HepG2 (cell line): ENCODE results near the gene SERINC2. TPM values are rescaled to one million over a fixed set of nuclear protein-coding genes. Genes with fewer than 3 reads are reported as not detected.
A peak's percentile ranks its signal among the peaks of the same experiment; 100 is the strongest.

ENCODE experiments used
- ATAC-seq: fragments of 200-7000 bp; cut with Tn5 transposase; 3 replicates; pipeline ENCODE4 v1.9.1; 2020; ENCODE audit warnings: mild to moderate bottlenecking, moderate library complexity
- Bru-seq: library from RNA; stranded (reverse); fragments of 400-500 nt; gene quantifications from one replicate; lab custom pipeline; 2021; lab: Mats Ljungman, UMichigan
- BruChase-seq, 2 experiments: library from RNA; stranded (reverse); fragments of 400-500 nt; gene quantifications; one replicate each; lab custom pipeline; 2021; lab: Mats Ljungman, UMichigan
- BruUV-seq: library from RNA; stranded (reverse); fragments of 400-500 nt; replicated peaks from 2 replicates; lab custom pipeline; 2021; lab: Mats Ljungman, UMichigan
- CTCF ChIA-PET: fragments of 300-600 bp; formaldehyde crosslinking; extraction: SDS; loops from one replicate; lab custom pipeline; 2021; ENCODE audit warnings: low total read pairs, inconsistent platforms, low intra/inter-chr PET ratio; lab: Yijun Ruan, JAX
- POLR2A ChIA-PET: fragments of 350-600 bp; sonication (Branson Sonifier 250); formaldehyde crosslinking; loops from one replicate; lab custom pipeline; 2020; ENCODE audit warnings: antibody characterized with exemption, inconsistent platforms; lab: Yijun Ruan, JAX
- DNase-seq: peaks from one replicate; pipeline ENCODE4 v3.0.0-alpha.2; 2015; ENCODE audit warnings: low spot score
- FAIRE-seq: peaks from 3 replicates; lab custom pipeline; 2011; peaks lifted over from hg19 to GRCh38; lab: Jason Lieb, UNC
- H2AFZ ChIP-seq: one replicate; pipeline ENCODE4 v1.6.1; 2011; ENCODE audit warnings: low read length, inconsistent platforms
- H3K27ac ChIP-seq: fragments of 300-600 bp; 3 replicates; pipeline ENCODE4 v1.8.0; 2011; ENCODE audit warnings: mixed run types, mild to moderate bottlenecking, mixed read lengths, low read length, inconsistent platforms; ENCODE audit not compliant: insufficient read depth; ENCODE audit errors: extremely low read length
- H3K27me3 ChIP-seq, 2 experiments: fragments of 200-600 bp in 1 of 2; 2 replicates in 1 of 2; 3 replicates in 1 of 2; pipeline versions ENCODE4 v1.6.0 to v1.8.0; 2011; ENCODE audit warnings: low read length in 2 of 2, mild to moderate bottlenecking in 2 of 2, moderate library complexity in 2 of 2, inconsistent platforms in 1 of 2; ENCODE audit not compliant: insufficient read depth in 2 of 2, control insufficient read depth in 1 of 2
- H3K36me3 ChIP-seq, 2 experiments: fragments of 200-600 bp in 1 of 2; replicated peaks in 1 of 2; 2 replicates in 1 of 2; 3 replicates in 1 of 2; pipeline versions ENCODE4 v1.5.1 to v1.8.0; 2011; ENCODE audit warnings: low read length in 2 of 2, inconsistent platforms in 1 of 2; ENCODE audit not compliant: insufficient read depth in 2 of 2, control insufficient read depth in 1 of 2
- H3K4me1 ChIP-seq: 2 replicates; pipeline ENCODE4 v1.5.1; 2012; ENCODE audit warnings: low read length, inconsistent platforms; ENCODE audit not compliant: insufficient read depth
- H3K4me2 ChIP-seq: 2 replicates; pipeline ENCODE4 v1.6.0; 2011; ENCODE audit warnings: low read depth, low read length, inconsistent platforms
- H3K4me3 ChIP-seq, 3 experiments: fragments of 200-600 bp in 1 of 3; sonication (generic), shearing (Covaris generic) in 1 of 3; replicated peaks in 1 of 3; 2 replicates each; pipeline ENCODE4 v1.5.1; 2011 to 2016; ENCODE audit warnings: low read length in 3 of 3, inconsistent platforms in 2 of 3, low read depth in 2 of 3, mild to moderate bottlenecking in 2 of 3, control low read depth in 1 of 3, mixed read lengths in 1 of 3; ENCODE audit not compliant: insufficient read depth in 1 of 3
- H3K79me2 ChIP-seq: one replicate; pipeline ENCODE4 v1.6.1; 2011; ENCODE audit warnings: low read length, inconsistent platforms; ENCODE audit not compliant: insufficient read depth
- H3K9ac ChIP-seq: 2 replicates; pipeline ENCODE4 v1.6.0; 2011; ENCODE audit warnings: mild to moderate bottlenecking, low read depth, low read length, inconsistent platforms; ENCODE audit not compliant: insufficient read depth
- H3K9me3 ChIP-seq: 2 replicates; pipeline ENCODE4 v1.5.1; 2012; ENCODE audit warnings: mild to moderate bottlenecking, low read length
- H4K20me1 ChIP-seq: 2 replicates; pipeline ENCODE4 v1.6.0; 2011; ENCODE audit warnings: inconsistent platforms, mild to moderate bottlenecking, low read length, moderate library complexity; ENCODE audit not compliant: insufficient read depth
- ETV6 ChIP-seq: sonication (generic); formaldehyde crosslinking; conservative IDR thresholded peaks from 2 replicates; pipeline ENCODE4 v1.4.0; 2020; ENCODE audit warnings: missing genetic modification reagents
- GTF3A ChIP-seq: sonication (generic); formaldehyde crosslinking; conservative IDR thresholded peaks from 2 replicates; pipeline ENCODE4 v1.4.0; 2020; ENCODE audit warnings: mild to moderate bottlenecking, missing genetic modification reagents
- HMGXB4 ChIP-seq, 2 experiments: sonication (generic) in 1 of 2; formaldehyde crosslinking in 1 of 2; IDR thresholded peaks; 2 replicates each; pipeline versions ENCODE4 v1.4.0 to v1.6.1; 2018 to 2020; ENCODE audit warnings: missing genetic modification reagents in 2 of 2, borderline replicate concordance in 1 of 2, low read depth in 1 of 2, mild to moderate bottlenecking in 1 of 2, missing biosample characterization in 1 of 2
- IRF9 ChIP-seq: sonication (generic); formaldehyde crosslinking; IDR thresholded peaks from 2 replicates; pipeline ENCODE4 v1.8.0; 2022; ENCODE audit warnings: missing genetic modification reagents, mild to moderate bottlenecking, borderline replicate concordance
- JUN ChIP-seq: sonication (generic); formaldehyde crosslinking; IDR thresholded peaks from 2 replicates; pipeline ENCODE4 v1.4.0; 2020; ENCODE audit warnings: mild to moderate bottlenecking, missing genetic modification reagents
- KDM5A ChIP-seq: fragments of 200-600 bp; sonication (generic); IDR thresholded peaks from 2 replicates; pipeline ENCODE4 v1.7.0; 2018; ENCODE audit warnings: antibody characterized with exemption, mild to moderate bottlenecking, low read length, borderline replicate concordance
- RAD21 ChIP-seq: fragments of 450-650 bp; formaldehyde crosslinking; IDR thresholded peaks from 2 replicates; pipeline ENCODE4 v1.5.0; 2020; ENCODE audit warnings: mild to moderate bottlenecking
- SAP130 ChIP-seq: IDR thresholded peaks from 2 replicates; pipeline ENCODE4 v1.6.1; 2016; ENCODE audit warnings: low read depth
- ZEB1 ChIP-seq: IDR thresholded peaks from 2 replicates; pipeline ENCODE4 v1.6.1; 2012; ENCODE audit warnings: mild to moderate bottlenecking, low read depth, inconsistent platforms; ENCODE audit not compliant: insufficient replicate concordance
- ZNF451 ChIP-seq: sonication (generic); formaldehyde crosslinking; IDR thresholded peaks from 2 replicates; pipeline ENCODE4 v1.5.0; 2020; ENCODE audit warnings: mild to moderate bottlenecking, missing genetic modification reagents
- ZNF543 ChIP-seq: sonication (generic); formaldehyde crosslinking; IDR thresholded peaks from 2 replicates; pipeline ENCODE4 v1.4.0; 2020; ENCODE audit warnings: mild to moderate bottlenecking, missing genetic modification reagents
- ZNF891 ChIP-seq: sonication (generic); formaldehyde crosslinking; IDR thresholded peaks from 2 replicates; pipeline ENCODE4 v1.5.0; 2020; ENCODE audit warnings: mild to moderate bottlenecking, missing genetic modification reagents
- ZSCAN5A ChIP-seq: sonication (generic); formaldehyde crosslinking; IDR thresholded peaks from 2 replicates; pipeline ENCODE4 v1.8.0; 2022; ENCODE audit warnings: mild to moderate bottlenecking, missing genetic modification reagents, borderline replicate concordance
- WGBS: methylation state at CpG from one replicate; pipeline ENCODE4 v1.1.6; 2017; ENCODE audit warnings: low lambda C conversion rate; 5-methylcytosine and 5-hydroxymethylcytosine counted together
- in situ Hi-C: cut with HindIII; loops from 2 replicates; pipeline ENCODE4 v1.10.0; 2017; ENCODE audit warnings: low pct_unique_long_range_greater_than_20kb; ENCODE audit not compliant: extremely low pct_ligation_motif_present
- intact Hi-C: fragments of 100-400 bp; cut with micrococcal nuclease; formaldehyde crosslinking; loops from one replicate; pipeline ENCODE4 v1.10.0; 2022; ENCODE audit not compliant: unreplicated experiment
- long read RNA-seq, 2 experiments: library from RNA in 1 of 2; library from polyadenylated mRNA in 1 of 2; stranded (forward) in 1 of 2; unstranded in 1 of 2; transcript quantifications; one replicate each; pipeline ENCODE4 v2.0.0, GENCODE V29; 2019 to 2022
- polyA minus RNA-seq, 3 experiments: library from RNA; depleted of rRNA, polyadenylated mRNA; stranded (reverse); fragments of >200 nt; gene quantifications; 2 replicates each; pipeline ENCODE4 v1.2.3, GENCODE V29; 2011; ENCODE audit warnings: low replicate concordance in 1 of 3
- polyA plus RNA-seq, 8 experiments: library from polyadenylated mRNA; depleted of rRNA in 3 of 8; stranded (reverse) in 7 of 8; unstranded in 1 of 8; fragments of >200 nt; fragmentation: Illumina TruSeq in 4 of 8; extraction: Trizol in 4 of 8; gene quantifications; 2 replicates each; pipeline versions ENCODE4 v1.2.1 to v1.2.3, GENCODE V29; 2011 to 2016; ENCODE audit warnings: low read depth in 4 of 8, missing spikeins in 1 of 8, mixed read lengths in 1 of 8; ENCODE audit not compliant: insufficient read depth in 1 of 8
- total RNA-seq, 5 experiments: library from RNA; depleted of rRNA; stranded (reverse); fragments of >200 nt; fragmentation: Illumina TruSeq; extraction: Trizol; gene quantifications; 2 replicates each; pipeline ENCODE4 v1.2.3, GENCODE V29; 2016; ENCODE audit warnings: low read depth in 1 of 5

Gene SERINC2
- 3.0 and 4.8 TPM in 2 replicates for total RNA-seq (2016; rRNA removed; fragmentation: Illumina TruSeq; extraction: Trizol)
- 9.1 and 12.6 TPM in 2 replicates for total RNA-seq (2016; cell fraction: cytosol; rRNA removed; fragmentation: Illumina TruSeq; extraction: Trizol; ENCODE audit: low read depth)
- 2.2 and 4.5 TPM in 2 replicates for total RNA-seq (2016; cell fraction: insoluble cytoplasmic fraction; rRNA removed; fragmentation: Illumina TruSeq; extraction: Trizol)
- total RNA-seq (2016; cell fraction: membrane; rRNA removed; fragmentation: Illumina TruSeq; extraction: Trizol), result 12.8 and 17.7 TPM in 2 replicates
- 4.1 and 4.4 TPM in 2 replicates for total RNA-seq (2016; cell fraction: nucleus; rRNA removed; fragmentation: Illumina TruSeq; extraction: Trizol)
- polyA plus RNA-seq (2011; rRNA removed), result 126 and 165 TPM in 2 replicates
- polyA plus RNA-seq (2011; cell fraction: cytosol; rRNA removed), result 143 and 167 TPM in 2 replicates
- polyA plus RNA-seq (2011; cell fraction: nucleus; rRNA removed), result 209 and 229 TPM in 2 replicates
- polyA plus RNA-seq (2012), result 90.5 and 102 TPM in 2 replicates
- 28.9 and 29.6 TPM in 2 replicates for polyA plus RNA-seq (2016; cell fraction: cytosol; fragmentation: Illumina TruSeq; extraction: Trizol; ENCODE audit: low read depth)
- polyA plus RNA-seq (2016; cell fraction: insoluble cytoplasmic fraction; fragmentation: Illumina TruSeq; extraction: Trizol; ENCODE audit: low read depth), result 6.0 and 7.0 TPM in 2 replicates
- 31.1 and 34.7 TPM in 2 replicates for polyA plus RNA-seq (2016; cell fraction: membrane; fragmentation: Illumina TruSeq; extraction: Trizol; ENCODE audit: low read depth)
- polyA plus RNA-seq (2016; cell fraction: nucleus; fragmentation: Illumina TruSeq; extraction: Trizol; ENCODE audit: insufficient read depth, low read depth), result 13.8 and 14.5 TPM in 2 replicates
- 18.6 and 182 TPM in 2 replicates for polyA minus RNA-seq (2011; rRNA and poly(A)+ RNA removed; ENCODE audit: low replicate concordance)
- 50.9 and 52.1 TPM in 2 replicates for polyA minus RNA-seq (2011; cell fraction: cytosol; rRNA and poly(A)+ RNA removed)
- polyA minus RNA-seq (2011; cell fraction: nucleus; rRNA and poly(A)+ RNA removed), result 32.4 and 36.7 TPM in 2 replicates
- Bru-seq, nascent RNA, result percentile 57 among the genes with signal in this experiment
- percentile 51 among the genes with signal in this experiment for BruChase-seq, experiment 1, labeled RNA remaining after a 6-hour chase
- BruChase-seq, experiment 2, labeled RNA remaining after a 2-hour chase, result percentile 54 among the genes with signal in this experiment
- long read RNA-seq, experiment 1, transcript SERINC2-201 (10 exons, 1,997 nt), result major isoform, 18 of 26 reads
- long read RNA-seq, experiment 1, partial matches to known transcripts, result 6 of 26 reads
- long read RNA-seq, experiment 1, other reads (novel, unspliced or antisense), result 2 of 26 reads
- long read RNA-seq, experiment 2, transcript SERINC2-201 (10 exons, 1,997 nt), result major isoform, 35 of 58 reads
- long read RNA-seq, experiment 2, partial matches to known transcripts, result 14 of 58 reads
- long read RNA-seq, experiment 2, other reads (novel, unspliced or antisense), result 9 of 58 reads

- CTCF ChIA-PET, result no interaction called here
- TF ChIP-seq ZEB1, result peak; percentile 96
- no peak for TF ChIP-seq KDM5A
- TF ChIP-seq SAP130 (CRISPR knock-in tag), result peak; percentile 26; the same call in 1 of the 2 replicates
- TF ChIP-seq JUN (CRISPR knock-in tag), result no peak
- no peak for TF ChIP-seq RAD21 (CRISPR knock-in tag)
- 0 out of 4 replicates have a peak, but pooled peaks of 1 of the 2 experiments have one; percentile 11 for TF ChIP-seq HMGXB4 (CRISPR knock-in tag; IDR thresholded peaks at IDR 0.05; ENCODE audit: borderline replicate concordance in 1 of 2, low read depth in 1 of 2)
- TF ChIP-seq ETV6 (CRISPR knock-in tag), result no peak
- TF ChIP-seq ZSCAN5A, result no peak
- TF ChIP-seq ZNF891, result 0 out of 2 replicates have a peak, but pooled peaks have one; percentile 7
- TF ChIP-seq GTF3A, result 0 out of 2 replicates have a peak, but pooled peaks have one; percentile 2
- 0 out of 2 replicates have a peak, but pooled peaks have one; percentile 48 for TF ChIP-seq ZNF451 (CRISPR knock-in tag)
- no peak for TF ChIP-seq ZNF543 (CRISPR knock-in tag)
- peak; percentile 27; the same call in 1 of the 2 replicates for TF ChIP-seq IRF9 (CRISPR knock-in tag)
These were observed at the start of gene SERINC2 for GRCh38 chr1:31412732-31413404. SERINC2 (plus strand) TSS chr1:31413213; CDS start chr1:31413266, 53 bp downstream.

More at GRCh38 chr1:31412732-31413404, at the start of gene SERINC2:
- intact Hi-C loops (no loop called here), in situ Hi-C loops (no loop called here)
- peaks cover 18% of the 10 kb centered on the region for H3K79me2 ChIP-seq
- DNase-seq (no peak), ATAC-seq (peak; percentile 38), FAIRE-seq (no peak)
- peaks cover 63% of the 10 kb centered on the region for H3K4me1 ChIP-seq
- no TSS peak for BruUV-seq
- H3K9me3 ChIP-seq, result no peaks in the 10 kb centered on the region
- H4K20me1 ChIP-seq, result no peaks in the 10 kb centered on the region
- peak within 1 kb of the TSS; percentile 72 for H3K27ac ChIP-seq
- WGBS, result 2% methylated on average over 25 of the region's 63 CpGs
- peak within 1 kb of the TSS; percentile 85 for H3K9ac ChIP-seq
- POLR2A ChIA-PET, result no interaction called here
- H2AFZ ChIP-seq, result no peak within 1 kb of the TSS
- H3K27me3 ChIP-seq, result peaks cover 2 to 44% of the 10 kb centered on the region in 2 experiments; a peak in 2 of 5 replicates
- H3K36me3 ChIP-seq, result no peaks in the 10 kb centered on the region; a peak in 1 of 5 replicates
- H3K4me3 ChIP-seq, result peak within 1 kb of the TSS; percentile 88 to 97 (median 96)
- H3K4me2 ChIP-seq, result peak within 1 kb of the TSS; percentile 90
